ENCODE measurements around the gene AKR7A3.
"Not testable (repeated sequence)": the region's sequence is repeated elsewhere in the genome, so short reads cannot be mapped to it uniquely, and the experiment has no call there.

- not testable (repeated sequence) for TF ChIP-seq CTCF, POLR2A (IDR thresholded peaks at IDR 0.05)
Observed at GRCh38 chr1:19270343-19270730, 18.2 kb downstream of the AKR7A3 start.

Data from uterus (tissue), 2 donors.